A673 (cell line): ENCODE results near the gene RNF123. TPM values are rescaled to one million over a fixed set of nuclear protein-coding genes. Genes with fewer than 3 reads are reported as not detected.

ENCODE experiments used
- BruUV-seq: library from RNA; stranded (reverse); fragments of 400-500 nt; replicated peaks from 2 replicates; lab custom pipeline; 2021; lab: Mats Ljungman, UMichigan
- CTCF ChIA-PET: fragments of 300-600 bp; sonication (Branson Sonifier 250); formaldehyde crosslinking; loops from one replicate; lab custom pipeline; 2022; ENCODE audit warnings: antibody characterized with exemption; lab: Charles Lee
- POLR2A ChIA-PET: fragments of 300-600 bp; sonication (Branson Sonifier 250); formaldehyde crosslinking; loops from one replicate; lab custom pipeline; 2022; ENCODE audit warnings: antibody characterized with exemption; ENCODE audit not compliant: low non-redundant PET; lab: Charles Lee
- DNase-seq: peaks from one replicate; pipeline ENCODE4 v3.0.0-alpha.2; 2015; ENCODE audit warnings: low spot score
- H3K27ac ChIP-seq: fragments of 200-600 bp; sonication (generic); 2 replicates; pipeline ENCODE4 v1.5.1; 2016; ENCODE audit warnings: mixed run types, low read depth, mild to moderate bottlenecking, mixed read lengths, antibody characterized with exemption, low read length; ENCODE audit not compliant: poor library complexity, severe bottlenecking
- H3K27me3 ChIP-seq: fragments of 200-600 bp; sonication (generic); replicated peaks from 2 replicates; pipeline ENCODE4 v1.6.1; 2017; ENCODE audit warnings: mixed run types, low read depth, mild to moderate bottlenecking, mixed read lengths, antibody characterized with exemption, low read length; ENCODE audit not compliant: insufficient read depth, poor library complexity
- H3K36me3 ChIP-seq: fragments of 200-600 bp; sonication (generic); 2 replicates; pipeline ENCODE4 v1.6.1; 2016; ENCODE audit warnings: mixed run types, mild to moderate bottlenecking, mixed read lengths, antibody characterized with exemption, low read length; ENCODE audit not compliant: insufficient read depth, poor library complexity, severe bottlenecking
- H3K4me1 ChIP-seq: fragments of 200-600 bp; sonication (generic); 2 replicates; pipeline ENCODE4 v1.6.1; 2017; ENCODE audit warnings: mixed run types, mild to moderate bottlenecking, mixed read lengths, antibody characterized with exemption, low read length; ENCODE audit not compliant: insufficient read depth, poor library complexity, severe bottlenecking
- H3K4me3 ChIP-seq: fragments of 200-600 bp; sonication (generic); 2 replicates; pipeline ENCODE4 v1.5.1; 2016; ENCODE audit warnings: low read depth, mixed run types, mild to moderate bottlenecking, mixed read lengths, low read length; ENCODE audit not compliant: poor library complexity, severe bottlenecking
- H3K9me3 ChIP-seq: fragments of 200-600 bp; sonication (generic); 2 replicates; pipeline ENCODE4 v1.6.1; 2016; ENCODE audit warnings: mixed run types, low read depth, mild to moderate bottlenecking, mixed read lengths, antibody characterized with exemption, low read length; ENCODE audit not compliant: poor library complexity, severe bottlenecking
- EZH2 ChIP-seq: fragments of 200-600 bp; sonication (generic); IDR thresholded peaks from 2 replicates; pipeline ENCODE4 v1.6.1; 2017; ENCODE audit warnings: borderline replicate concordance, low read depth, mild to moderate bottlenecking, mixed read lengths, antibody characterized with exemption, low read length; ENCODE audit not compliant: poor library complexity, severe bottlenecking
- intact Hi-C: fragments of 100-400 bp; cut with micrococcal nuclease; formaldehyde crosslinking; loops from one replicate; pipeline ENCODE4 v1.10.0; 2022; ENCODE audit not compliant: unreplicated experiment
- total RNA-seq: library from RNA; stranded (reverse); gene quantifications from 2 replicates; pipeline ENCODE4 v1.2.3, GENCODE V29; 2021
- TF ChIP-seq, protein P1 (sequence below): fragments of 300-800, 200-600 bp; sonication (generic); conservative IDR thresholded peaks from 2 replicates; pipeline ENCODE4 v1.5.1; 2017; ENCODE audit warnings: low read depth, mild to moderate bottlenecking, antibody characterized with exemption, low read length, moderate library complexity, mixed read lengths

RNF123 gene
- total RNA-seq, 1 experiment from 2014 or later, result 31.5 TPM

- TF ChIP-seq, protein P1, sequence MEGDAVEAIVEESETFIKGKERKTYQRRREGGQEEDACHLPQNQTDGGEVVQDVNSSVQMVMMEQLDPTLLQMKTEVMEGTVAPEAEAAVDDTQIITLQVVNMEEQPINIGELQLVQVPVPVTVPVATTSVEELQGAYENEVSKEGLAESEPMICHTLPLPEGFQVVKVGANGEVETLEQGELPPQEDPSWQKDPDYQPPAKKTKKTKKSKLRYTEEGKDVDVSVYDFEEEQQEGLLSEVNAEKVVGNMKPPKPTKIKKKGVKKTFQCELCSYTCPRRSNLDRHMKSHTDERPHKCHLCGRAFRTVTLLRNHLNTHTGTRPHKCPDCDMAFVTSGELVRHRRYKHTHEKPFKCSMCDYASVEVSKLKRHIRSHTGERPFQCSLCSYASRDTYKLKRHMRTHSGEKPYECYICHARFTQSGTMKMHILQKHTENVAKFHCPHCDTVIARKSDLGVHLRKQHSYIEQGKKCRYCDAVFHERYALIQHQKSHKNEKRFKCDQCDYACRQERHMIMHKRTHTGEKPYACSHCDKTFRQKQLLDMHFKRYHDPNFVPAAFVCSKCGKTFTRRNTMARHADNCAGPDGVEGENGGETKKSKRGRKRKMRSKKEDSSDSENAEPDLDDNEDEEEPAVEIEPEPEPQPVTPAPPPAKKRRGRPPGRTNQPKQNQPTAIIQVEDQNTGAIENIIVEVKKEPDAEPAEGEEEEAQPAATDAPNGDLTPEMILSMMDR, result no peak
- no peak for TF ChIP-seq EZH2
- BruUV-seq, result no TSS peak
- Histone ChIP-seq H3K4me3 (no peak overlapping the region), H3K27ac (no peak overlapping the region), H3K4me1 (no peaks in the 10 kb centered on the region), H3K9me3 (no peaks in the 10 kb centered on the region), H3K36me3 (no peaks in the 10 kb centered on the region), H3K27me3 (no peaks in the 10 kb centered on the region)
- intact Hi-C loops, result no loop called here
- ChIA-PET POLR2A (no interaction called here), CTCF (no interaction called here)
- DNase-seq, result no peak
Observed at GRCh38 chr3:49661281-49661680, 28.1 kb upstream of the RNF123 start.

GRCh38 chr3:49662021-49662420, 27.3 kb upstream of the RNF123 start:
- H3K27me3 ChIP-seq, result no peaks in the 10 kb centered on the region
- no peaks in the 10 kb centered on the region for H3K4me1 ChIP-seq
- no peak overlapping the region for H3K4me3 ChIP-seq
- CTCF ChIA-PET, result no interaction called here
- no peaks in the 10 kb centered on the region for H3K9me3 ChIP-seq
- no TSS peak for BruUV-seq
- H3K27ac ChIP-seq, result no peak overlapping the region
- TF ChIP-seq, protein P1, result no peak
- TF ChIP-seq EZH2, result no peak
- POLR2A ChIA-PET, result no interaction called here
- no peak for DNase-seq
- intact Hi-C loops, result no loop called here
- no peaks in the 10 kb centered on the region for H3K36me3 ChIP-seq

GRCh38 chr3:49662720-49663413, 26.5 kb upstream of the RNF123 start:
- ChIA-PET POLR2A (no interaction called here), CTCF (no interaction called here)
- BruUV-seq, result no TSS peak
- Histone ChIP-seq H3K27ac (no peak overlapping the region), H3K4me1 (no peaks in the 10 kb centered on the region), H3K4me3 (no peak overlapping the region), H3K27me3 (no peaks in the 10 kb centered on the region), H3K9me3 (no peaks in the 10 kb centered on the region), H3K36me3 (no peaks in the 10 kb centered on the region)
- intact Hi-C loops, result no loop called here
- no peak for TF ChIP-seq EZH2
- TF ChIP-seq, protein P1, result no peak
- no peak for DNase-seq
